ENCODE measurements around the gene CNOT6L. TPM values are rescaled to one million over a fixed set of nuclear protein-coding genes. Genes with fewer than 3 reads are reported as not detected.

Gene CNOT6L
- total RNA-seq, 4 donors from 2014 or later: 10.0 to 21.1 (median 13.1) TPM

- no peak overlapping the region for H3K4me3 ChIP-seq
- no peaks in the 10 kb centered on the region for H3K36me3 ChIP-seq
- no peaks in the 10 kb centered on the region for H3K27me3 ChIP-seq
- H3K27ac ChIP-seq: no peak overlapping the region
- ATAC-seq (peak; percentile 56 to 70), DNase-seq (no peak)
- no peak for TF ChIP-seq CTCF (IDR thresholded peaks at IDR 0.05 in 4 of 5, conservative IDR thresholded peaks at IDR 0.05 in 1 of 5)
- no peak for TF ChIP-seq POLR2A (IDR thresholded peaks at IDR 0.05)
- H3K9me3 ChIP-seq: no peaks in the 10 kb centered on the region
- H3K4me1 ChIP-seq: peaks cover 47 to 59% of the 10 kb centered on the region in 2 donors
- in situ Hi-C loops (cut with MboI; ENCODE audit: low sequenced_read_pairs in 4 of 4) (no loop called here), intact Hi-C loops (cut with DNase I; ENCODE audit: low total_unique reads) (loop anchor here (2.0 kb wide), 1 partner anchor 20 kb away; no protein-coding TSS in a partner anchor)
These were observed 21.9 kb downstream of the CNOT6L start for GRCh38 chr4:77797239-77797638.

- intact Hi-C loops (cut with DNase I; ENCODE audit: low total_unique reads): no loop called here
- in situ Hi-C loops (cut with MboI; ENCODE audit: low sequenced_read_pairs in 4 of 4): no loop called here
- no peak overlapping the region for H3K4me3 ChIP-seq
- DNase-seq: no peak
- TF ChIP-seq POLR2A (IDR thresholded peaks at IDR 0.05): no peak
- no peak for TF ChIP-seq CTCF (IDR thresholded peaks at IDR 0.05 in 4 of 5, conservative IDR thresholded peaks at IDR 0.05 in 1 of 5)
- no peaks in the 10 kb centered on the region for H3K27me3 ChIP-seq
- H3K27ac ChIP-seq: no peak overlapping the region
- H3K36me3 ChIP-seq: no peaks in the 10 kb centered on the region
- peak in 1 of 2 donors; percentile 19 for ATAC-seq
- H3K4me1 ChIP-seq: peaks cover 34 to 43% of the 10 kb centered on the region in 2 donors
- H3K9me3 ChIP-seq: no peaks in the 10 kb centered on the region
These were observed 23.8 kb downstream of the CNOT6L start for GRCh38 chr4:77795326-77795725.

GRCh38 chr4:77790146-77790545, 29.0 kb downstream of the CNOT6L start:
- intact Hi-C loops (cut with DNase I; ENCODE audit: low total_unique reads): no loop called here
- in situ Hi-C loops (cut with MboI; ENCODE audit: low sequenced_read_pairs in 4 of 4): no loop called here
- ATAC-seq (no peak), DNase-seq (no peak)
- H3K27ac ChIP-seq: no peak overlapping the region
- no peaks in the 10 kb centered on the region for H3K9me3 ChIP-seq
- no peaks in the 10 kb centered on the region for H3K27me3 ChIP-seq
- no peak overlapping the region for H3K4me3 ChIP-seq
- H3K36me3 ChIP-seq: no peaks in the 10 kb centered on the region
- no peak for TF ChIP-seq CTCF (IDR thresholded peaks at IDR 0.05 in 4 of 5, conservative IDR thresholded peaks at IDR 0.05 in 1 of 5)
- TF ChIP-seq POLR2A (IDR thresholded peaks at IDR 0.05): no peak
- H3K4me1 ChIP-seq: peaks cover 21 to 29% of the 10 kb centered on the region in 2 donors

- DNase-seq: no peak
- ATAC-seq: no peak
- intact Hi-C loops (cut with DNase I; ENCODE audit: low total_unique reads): no loop called here
- no peak overlapping the region for H3K4me3 ChIP-seq
- no peak overlapping the region for H3K27ac ChIP-seq
- H3K4me1 ChIP-seq: peaks cover 25 to 32% of the 10 kb centered on the region in 2 donors
- H3K9me3 ChIP-seq: no peaks in the 10 kb centered on the region
- H3K36me3 ChIP-seq: no peaks in the 10 kb centered on the region
- no peaks in the 10 kb centered on the region for H3K27me3 ChIP-seq
- in situ Hi-C loops (cut with MboI; ENCODE audit: low sequenced_read_pairs in 4 of 4): no loop called here
- TF ChIP-seq POLR2A (IDR thresholded peaks at IDR 0.05) (no peak), CTCF (IDR thresholded peaks at IDR 0.05 in 4 of 5, conservative IDR thresholded peaks at IDR 0.05 in 1 of 5) (no peak)
These were observed 30.2 kb downstream of the CNOT6L start for GRCh38 chr4:77788990-77789389.

- DNase-seq: no peak
- intact Hi-C loops (cut with DNase I; ENCODE audit: low total_unique reads): no loop called here
- ATAC-seq: no peak
- TF ChIP-seq POLR2A (IDR thresholded peaks at IDR 0.05): no peak
- no peak for TF ChIP-seq CTCF (IDR thresholded peaks at IDR 0.05 in 4 of 5, conservative IDR thresholded peaks at IDR 0.05 in 1 of 5)
- Histone ChIP-seq H3K27me3 (no peaks in the 10 kb centered on the region), H3K27ac (no peak overlapping the region), H3K9me3 (no peaks in the 10 kb centered on the region), H3K36me3 (no peaks in the 10 kb centered on the region), H3K4me1 (peaks cover 29 to 34% of the 10 kb centered on the region in 2 donors), H3K4me3 (no peak overlapping the region)
- in situ Hi-C loops (cut with MboI; ENCODE audit: low sequenced_read_pairs in 4 of 4): no loop called here
These were observed 31.2 kb downstream of the CNOT6L start for GRCh38 chr4:77787969-77788368.
